ENCODE data around the gene APOL5. TPM values are rescaled to one million over a fixed set of nuclear protein-coding genes. Genes with fewer than 3 reads are reported as not detected.

APOL5 gene
- total RNA-seq, 2 experiments from 2014 or later: not detected

DNA sequence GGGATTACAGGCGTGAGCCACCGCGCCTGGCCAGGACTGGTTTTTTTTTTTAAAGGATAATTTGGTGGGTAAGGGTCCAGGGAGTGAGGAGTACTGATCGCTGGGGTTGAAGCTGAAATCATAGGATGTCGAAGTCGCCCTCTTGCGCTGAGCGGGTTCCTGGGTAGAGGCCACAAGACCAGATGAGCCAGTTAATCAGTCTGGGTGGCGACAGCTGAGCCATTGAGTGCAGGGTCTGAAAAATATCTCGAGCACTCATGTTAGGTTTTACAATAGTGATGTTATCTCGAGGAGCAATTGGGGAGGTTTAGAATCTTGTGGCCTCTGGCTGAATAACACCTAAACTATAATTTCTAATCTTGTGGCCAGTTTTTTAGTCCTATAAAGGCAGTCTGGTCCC, 7.8 kb downstream of the APOL5 start:
- Mint-ChIP-seq H3K9me3 (no peaks in the 10 kb centered on the region), H3K27me3 (no peaks in the 10 kb centered on the region), H3K36me3 (ENCODE audit: low read depth) (no peaks in the 10 kb centered on the region), H3K4me3 (no peak overlapping the region), H3K4me1 (ENCODE audit: low read depth) (no peaks in the 10 kb centered on the region), H3K27ac (no peak overlapping the region)
- DNase-seq: no peak
- ATAC-seq: no peak
- TF ChIP-seq, protein P1, sequence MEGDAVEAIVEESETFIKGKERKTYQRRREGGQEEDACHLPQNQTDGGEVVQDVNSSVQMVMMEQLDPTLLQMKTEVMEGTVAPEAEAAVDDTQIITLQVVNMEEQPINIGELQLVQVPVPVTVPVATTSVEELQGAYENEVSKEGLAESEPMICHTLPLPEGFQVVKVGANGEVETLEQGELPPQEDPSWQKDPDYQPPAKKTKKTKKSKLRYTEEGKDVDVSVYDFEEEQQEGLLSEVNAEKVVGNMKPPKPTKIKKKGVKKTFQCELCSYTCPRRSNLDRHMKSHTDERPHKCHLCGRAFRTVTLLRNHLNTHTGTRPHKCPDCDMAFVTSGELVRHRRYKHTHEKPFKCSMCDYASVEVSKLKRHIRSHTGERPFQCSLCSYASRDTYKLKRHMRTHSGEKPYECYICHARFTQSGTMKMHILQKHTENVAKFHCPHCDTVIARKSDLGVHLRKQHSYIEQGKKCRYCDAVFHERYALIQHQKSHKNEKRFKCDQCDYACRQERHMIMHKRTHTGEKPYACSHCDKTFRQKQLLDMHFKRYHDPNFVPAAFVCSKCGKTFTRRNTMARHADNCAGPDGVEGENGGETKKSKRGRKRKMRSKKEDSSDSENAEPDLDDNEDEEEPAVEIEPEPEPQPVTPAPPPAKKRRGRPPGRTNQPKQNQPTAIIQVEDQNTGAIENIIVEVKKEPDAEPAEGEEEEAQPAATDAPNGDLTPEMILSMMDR (IDR thresholded peaks at IDR 0.05): no peak
- CTCF ChIA-PET: no interaction called here
- intact Hi-C loops (cut with micrococcal nuclease): no loop called here
- POLR2A ChIA-PET: interaction anchor here (0.6 kb wide), 1 partner anchor 238 kb away, joined by 3 read pairs; no protein-coding TSS in a partner anchor

DNA sequence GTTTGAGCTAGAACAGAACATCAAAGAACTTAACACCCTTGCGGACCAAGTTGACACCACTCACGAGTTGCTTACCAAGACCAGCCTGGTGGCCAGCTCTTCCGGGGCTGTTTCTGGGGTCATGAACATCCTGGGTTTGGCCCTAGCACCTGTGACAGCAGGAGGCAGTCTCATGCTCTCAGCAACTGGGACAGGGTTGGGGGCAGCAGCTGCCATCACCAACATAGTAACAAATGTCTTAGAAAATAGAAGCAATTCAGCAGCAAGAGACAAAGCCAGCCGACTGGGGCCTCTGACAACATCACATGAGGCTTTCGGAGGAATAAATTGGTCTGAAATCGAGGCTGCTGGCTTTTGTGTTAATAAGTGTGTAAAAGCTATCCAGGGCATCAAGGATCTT, 8.7 kb downstream of the APOL5 start:
- CTCF ChIA-PET: no interaction called here
- no peak for DNase-seq
- H3K9me3 Mint-ChIP-seq: no peaks in the 10 kb centered on the region

DNA sequence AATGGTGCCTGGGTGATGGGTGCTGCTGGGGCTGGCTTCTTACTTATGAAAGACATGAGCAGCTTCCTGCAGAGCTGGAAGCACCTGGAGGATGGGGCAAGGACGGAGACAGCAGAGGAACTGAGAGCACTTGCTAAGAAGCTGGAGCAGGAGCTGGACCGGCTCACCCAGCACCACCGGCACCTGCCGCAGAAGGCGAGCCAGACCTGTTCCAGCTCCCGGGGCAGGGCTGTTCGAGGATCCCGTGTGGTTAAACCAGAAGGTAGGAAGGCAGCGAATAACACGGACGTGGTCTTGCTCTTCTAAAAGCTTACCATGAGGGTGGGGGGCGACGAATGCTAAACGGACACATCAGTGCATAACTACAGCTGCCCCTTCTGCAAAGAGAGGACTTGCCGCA, 9.3 kb downstream of the APOL5 start:
- intact Hi-C loops (cut with micrococcal nuclease): no loop called here
- Mint-ChIP-seq H3K4me1 (ENCODE audit: low read depth) (no peaks in the 10 kb centered on the region), H3K27me3 (no peaks in the 10 kb centered on the region), H3K9me3 (no peaks in the 10 kb centered on the region), H3K4me3 (no peak overlapping the region), H3K27ac (no peak overlapping the region), H3K36me3 (ENCODE audit: low read depth) (no peaks in the 10 kb centered on the region)
- ChIA-PET CTCF (no interaction called here), POLR2A (no interaction called here)
- ATAC-seq (no peak), DNase-seq (no peak)
- TF ChIP-seq, protein P1 (IDR thresholded peaks at IDR 0.05): no peak

More for the DNA sequence above, 8.7 kb downstream of the APOL5 start:
- TF ChIP-seq, protein P1 (IDR thresholded peaks at IDR 0.05): no peak
- POLR2A ChIA-PET: no interaction called here
- H3K27ac Mint-ChIP-seq: no peak overlapping the region
- no peak overlapping the region for H3K4me3 Mint-ChIP-seq
- no peaks in the 10 kb centered on the region for H3K27me3 Mint-ChIP-seq
- H3K4me1 Mint-ChIP-seq (ENCODE audit: low read depth): no peaks in the 10 kb centered on the region
- no peak for ATAC-seq
- intact Hi-C loops (cut with micrococcal nuclease): no loop called here
- no peaks in the 10 kb centered on the region for H3K36me3 Mint-ChIP-seq (ENCODE audit: low read depth)

DNA sequence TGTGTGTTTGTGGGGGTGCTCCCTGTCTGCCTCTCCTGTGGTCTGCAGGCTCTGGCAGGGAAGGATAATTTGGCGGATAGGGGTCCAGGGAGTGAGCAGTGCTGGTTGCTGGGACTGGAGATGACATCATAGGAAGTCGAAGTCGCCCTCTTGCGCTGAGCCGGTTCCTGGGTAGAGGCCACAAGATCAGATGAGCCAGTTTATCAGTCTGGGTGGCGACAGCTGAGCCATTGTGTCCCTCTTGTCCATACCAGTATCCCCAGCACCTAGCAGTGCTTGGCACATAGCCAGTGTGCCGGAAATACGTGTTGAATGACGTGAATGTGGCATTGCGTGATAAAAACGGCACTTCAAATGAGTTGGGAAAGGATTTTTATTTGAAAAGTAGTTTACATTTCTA, 9.8 kb downstream of the APOL5 start:
- ChIA-PET POLR2A (no interaction called here), CTCF (no interaction called here)
- Mint-ChIP-seq H3K4me3 (no peak overlapping the region), H3K9me3 (no peaks in the 10 kb centered on the region), H3K27ac (no peak overlapping the region), H3K4me1 (ENCODE audit: low read depth) (no peaks in the 10 kb centered on the region), H3K27me3 (no peaks in the 10 kb centered on the region), H3K36me3 (ENCODE audit: low read depth) (no peaks in the 10 kb centered on the region)
- TF ChIP-seq, protein P1 (IDR thresholded peaks at IDR 0.05): no peak
- intact Hi-C loops (cut with micrococcal nuclease): no loop called here
- no peak for DNase-seq
- no peak for ATAC-seq

DNA sequence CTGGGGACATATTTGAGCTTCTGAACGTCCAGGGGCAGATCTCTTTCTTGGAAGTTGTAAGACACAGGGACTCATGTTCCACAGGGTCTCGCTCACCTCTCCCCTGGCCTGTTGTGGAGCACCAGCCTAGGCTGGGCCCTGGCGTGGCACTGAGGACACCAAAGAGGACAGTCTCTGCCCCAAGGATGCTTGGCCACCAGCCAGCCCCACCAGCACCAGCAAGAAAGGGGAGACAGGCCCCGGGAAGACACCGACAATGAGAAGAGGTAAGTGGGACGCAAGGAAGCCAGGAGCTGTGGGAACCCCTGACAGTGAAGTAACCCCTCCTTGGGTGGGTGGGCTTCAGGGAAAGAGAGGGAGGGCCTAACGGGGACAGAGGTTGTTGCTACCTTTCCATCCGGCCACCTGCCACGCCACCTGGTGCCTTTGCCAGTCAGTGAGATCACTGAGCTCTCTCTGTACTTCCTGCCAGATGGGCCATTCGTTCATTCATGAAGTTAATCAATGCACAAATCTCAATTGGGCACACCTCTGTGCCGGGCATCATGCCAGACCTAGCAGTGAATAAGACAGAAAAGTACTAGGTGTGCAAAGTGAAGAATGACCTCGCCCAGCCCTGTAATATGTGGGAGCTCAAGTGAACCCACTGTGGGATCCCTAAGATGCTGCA, 11.1 kb downstream of the APOL5 start:
- ChIA-PET POLR2A (interaction anchor here (0.6 kb wide), 1 partner anchor 92 kb away, joined by 3 read pairs; no protein-coding TSS in a partner anchor), CTCF (no interaction called here)
- H3K4me1 Mint-ChIP-seq (ENCODE audit: low read depth): no peaks in the 10 kb centered on the region
- H3K9me3 Mint-ChIP-seq: no peaks in the 10 kb centered on the region
- H3K4me3 Mint-ChIP-seq: no peak overlapping the region
- TF ChIP-seq, protein P1 (IDR thresholded peaks at IDR 0.05): no peak
- DNase-seq (no peak), ATAC-seq (no peak)
- no peaks in the 10 kb centered on the region for H3K36me3 Mint-ChIP-seq (ENCODE audit: low read depth)
- H3K27me3 Mint-ChIP-seq: no peaks in the 10 kb centered on the region
- intact Hi-C loops (cut with micrococcal nuclease): no loop called here
- H3K27ac Mint-ChIP-seq: no peak overlapping the region

Data from activated CD8-positive, alpha-beta T cell treated with anti-CD3 and anti-CD28 coated beads for 36 hours (primary cell).